Breast epithelium (tissue), 3 donors: ENCODE results near the gene SPPL3.

Source experiments
- CTCF ChIP-seq, 3 donors: fragments of 450-650 bp; IDR thresholded peaks; one replicate each; pipeline ENCODE4 v1.5.1; 2016 to 2017; ENCODE audit warnings: antibody characterized with exemption in 3 of 3, mild to moderate bottlenecking in 3 of 3, moderate library complexity in 3 of 3
- POLR2AphosphoS5 ChIP-seq, 3 donors: sonication (generic); formaldehyde crosslinking; IDR thresholded peaks; one replicate each; pipeline ENCODE4 v1.6.1; 2017; ENCODE audit warnings: antibody characterized with exemption in 3 of 3

- TF ChIP-seq CTCF (IDR thresholded peaks at IDR 0.05): no peak
- TF ChIP-seq POLR2AphosphoS5 (IDR thresholded peaks at IDR 0.05): no peak
These were observed 179.4 kb downstream of the SPPL3 start for GRCh38 chr12:120724720-120725119.
